Endothelial cell of umbilical vein (primary cell): ENCODE results near the gene SNX24. TPM values are rescaled to one million over a fixed set of nuclear protein-coding genes. Genes with fewer than 3 reads are reported as not detected.

Experiments used
- BruUV-seq: library from RNA; stranded (reverse); fragments of 400-500 nt; replicated peaks from 2 replicates; lab custom pipeline; 2021; lab: Mats Ljungman, UMichigan
- CTCF ChIA-PET: fragments of 300-600, 350-600 bp; sonication (Branson Sonifier 250); formaldehyde crosslinking; loops from one replicate; lab custom pipeline; 2021; ENCODE audit warnings: antibody characterized with exemption, inconsistent platforms; lab: Charles Lee
- POLR2A ChIA-PET: fragments of 300-600, 350-600 bp; sonication (Branson Sonifier 250); formaldehyde crosslinking; loops from one replicate; lab custom pipeline; 2021; ENCODE audit warnings: antibody characterized with exemption, inconsistent platforms; lab: Charles Lee
- DNase-seq: peaks from one replicate; pipeline ENCODE4 v3.0.0-alpha.2; 2011; ENCODE audit warnings: low read depth, low spot score
- FAIRE-seq: peaks from 2 replicates; lab custom pipeline; 2011; peaks lifted over from hg19 to GRCh38; lab: Jason Lieb, UNC
- H2AFZ ChIP-seq: 2 replicates; pipeline ENCODE4 v1.6.0; 2012; ENCODE audit warnings: low read depth, low read length, control low read depth, inconsistent platforms
- H3K27ac ChIP-seq: 2 replicates; pipeline ENCODE4 v1.5.1; 2011; ENCODE audit warnings: low read depth, mild to moderate bottlenecking, control low read depth, low read length, moderate library complexity; ENCODE audit not compliant: insufficient read depth
- H3K27me3 ChIP-seq, 2 experiments: 2 replicates each; pipeline versions ENCODE4 v1.6.0 to v1.6.1; 2011; ENCODE audit warnings: low read length in 2 of 2, mixed read lengths in 1 of 2; ENCODE audit not compliant: control insufficient read depth in 2 of 2, insufficient read depth in 2 of 2
- H3K36me3 ChIP-seq, 2 experiments: 2 replicates in 1 of 2; 3 replicates in 1 of 2; pipeline ENCODE4 v1.5.1; 2011; ENCODE audit warnings: low read length in 2 of 2, mild to moderate bottlenecking in 1 of 2, moderate library complexity in 1 of 2; ENCODE audit not compliant: control insufficient read depth in 2 of 2, insufficient read depth in 2 of 2; ENCODE audit errors: extremely low read depth in 1 of 2
- H3K4me1 ChIP-seq: 3 replicates; pipeline ENCODE4 v1.5.1; 2011; ENCODE audit warnings: mild to moderate bottlenecking, low read length; ENCODE audit not compliant: control insufficient read depth, insufficient read depth; ENCODE audit errors: extremely low read depth
- H3K4me2 ChIP-seq: 2 replicates; pipeline ENCODE4 v1.6.1; 2011; ENCODE audit warnings: low read length, control low read depth, mixed read lengths; ENCODE audit not compliant: insufficient read depth
- H3K4me3 ChIP-seq, 3 experiments: fragments of 200-600 bp in 1 of 3; sonication (generic), shearing (Covaris generic) in 1 of 3; replicated peaks in 1 of 3; 2 replicates each; pipeline ENCODE4 v1.5.1; 2011 to 2016; ENCODE audit warnings: control low read depth in 3 of 3, low read length in 3 of 3, mild to moderate bottlenecking in 2 of 3, inconsistent platforms in 1 of 3, low read depth in 1 of 3, moderate library complexity in 1 of 3; ENCODE audit not compliant: insufficient read depth in 1 of 3
- H3K79me2 ChIP-seq: 2 replicates; pipeline ENCODE4 v1.6.0; 2012; ENCODE audit warnings: low read length, inconsistent platforms; ENCODE audit not compliant: control insufficient read depth, insufficient read depth
- H3K9ac ChIP-seq: replicated peaks from 2 replicates; pipeline ENCODE3; 2011; ENCODE audit warnings: low read length, control low read depth; ENCODE audit not compliant: insufficient read depth; ENCODE audit errors: extremely low read depth
- H3K9me1 ChIP-seq: replicated peaks from 3 replicates; pipeline ENCODE4 v1.6.0; 2011; ENCODE audit warnings: mild to moderate bottlenecking, low read length; ENCODE audit not compliant: control insufficient read depth, insufficient read depth; ENCODE audit errors: extremely low read depth
- H3K9me3 ChIP-seq: replicated peaks from 2 replicates; pipeline ENCODE4 v1.5.1; 2012; ENCODE audit warnings: low read length, inconsistent platforms; ENCODE audit not compliant: control insufficient read depth, insufficient read depth
- H4K20me1 ChIP-seq: replicated peaks from 2 replicates; pipeline ENCODE3; 2011; ENCODE audit warnings: mild to moderate bottlenecking, low read length; ENCODE audit not compliant: control insufficient read depth, insufficient read depth; ENCODE audit errors: extremely low read depth
- CTCF ChIP-seq, 2 donors: IDR thresholded peaks; 1 replicate in 1 of 2; 2 replicates in 1 of 2; pipeline ENCODE4 v1.5.1; 2011; ENCODE audit warnings: low read length in 2 of 2, mild to moderate bottlenecking in 2 of 2, moderate library complexity in 2 of 2, control low read depth in 1 of 2, inconsistent platforms in 1 of 2, low read depth in 1 of 2; ENCODE audit not compliant: insufficient read depth in 1 of 2; ENCODE audit errors: extremely low read depth in 1 of 2
- FOS ChIP-seq: IDR thresholded peaks from 2 replicates; pipeline ENCODE4 v1.6.1; 2011; ENCODE audit warnings: mild to moderate bottlenecking, low read length, moderate library complexity, borderline replicate concordance; ENCODE audit not compliant: insufficient read depth
- JUN ChIP-seq: IDR thresholded peaks from 2 replicates; pipeline ENCODE4 v1.6.1; 2011; ENCODE audit warnings: borderline replicate concordance, low read depth; ENCODE audit not compliant: insufficient read length, insufficient read depth
- MAX ChIP-seq: IDR thresholded peaks from 2 replicates; pipeline ENCODE4 v1.6.1; 2011; ENCODE audit not compliant: insufficient read depth, insufficient read length
- MYC ChIP-seq: IDR thresholded peaks from one replicate; pipeline ENCODE4 v1.6.1; 2011; ENCODE audit warnings: mild to moderate bottlenecking, low read depth, low read length
- POLR2A ChIP-seq: IDR thresholded peaks from 2 replicates; pipeline ENCODE4 v1.6.1; 2012; ENCODE audit warnings: low read depth, mild to moderate bottlenecking, control low read depth, low read length
- POLR2AphosphoS5 ChIP-seq: IDR thresholded peaks from 2 replicates; pipeline ENCODE4 v1.6.1; 2012; ENCODE audit warnings: low read depth, mild to moderate bottlenecking, control low read depth, low read length, moderate library complexity; ENCODE audit not compliant: insufficient read depth
- dilution Hi-C: fragments of 300-500 bp; cut with MboI; formaldehyde crosslinking; loops from one replicate; pipeline ENCODE4 v1.15.0; 2019; ENCODE audit warnings: low sequenced_read_pairs; ENCODE audit not compliant: extremely low pct_ligation_motif_present
- intact Hi-C: fragments of 100-400 bp; cut with micrococcal nuclease; formaldehyde crosslinking; loops from one replicate; pipeline ENCODE4 v1.10.0; 2022
- polyA plus RNA-seq, 4 experiments: library from polyadenylated mRNA; depleted of rRNA in 3 of 4; stranded (reverse) in 3 of 4; unstranded in 1 of 4; fragments of >200 nt; gene quantifications; 2 replicates each; pipeline versions ENCODE4 v1.2.1 to v1.2.3, GENCODE V29; 2011 to 2012; ENCODE audit warnings: missing spikeins in 1 of 4
- total RNA-seq: library from RNA; stranded (reverse); gene quantifications from 2 replicates; pipeline ENCODE4 v1.2.3, GENCODE V29; 2021

SNX24 gene
- total and polyA plus RNA-seq, 2 donors (not counting 3 experiments of a cell fraction or from before 2014, with no cell fraction given), result 2.9 to 14.9 TPM

- ChIA-PET POLR2A (no interaction called here), CTCF (interaction anchor here (1.2 to 1.9 kb wide), 2 partner anchors 13 to 112 kb away, joined by 4 to 6 read pairs; no protein-coding TSS in a partner anchor)
- TF ChIP-seq MYC, result no peak
- TF ChIP-seq POLR2A, result no peak
- no peak for TF ChIP-seq MAX
- no peak for TF ChIP-seq FOS
- TF ChIP-seq JUN, result no peak
- TF ChIP-seq CTCF (IDR thresholded peaks at IDR 0.05; ENCODE audit: extremely low read depth in 1 of 2, insufficient read depth in 1 of 2, low read depth in 1 of 2, low read length in 2 of 2), result no peak
- no peak for TF ChIP-seq POLR2AphosphoS5
- Histone ChIP-seq H3K9me3 (no peaks in the 10 kb centered on the region), H3K4me2 (no peak overlapping the region), H2AFZ (no peak overlapping the region), H4K20me1 (no peaks in the 10 kb centered on the region), H3K27me3 (no peaks in the 10 kb centered on the region), H3K27ac (no peak overlapping the region), H3K36me3 (peaks cover 2 to 4% of the 10 kb centered on the region in 2 experiments), H3K4me1 (no peaks in the 10 kb centered on the region), H3K79me2 (no peaks in the 10 kb centered on the region), H3K9me1 (no peaks in the 10 kb centered on the region), H3K4me3 (no peak overlapping the region), H3K9ac (no peak overlapping the region)
- DNase-seq, result no peak
- dilution Hi-C loops, result no loop called here
- no TSS peak for BruUV-seq
- FAIRE-seq, result no peak
- intact Hi-C loops, result no loop called here
Measured at GRCh38 chr5:122816756-122817155, 28.7 kb upstream of the SNX24 start.
